NCI-H446 (cell line): ENCODE results near the gene DPP10.
"Not testable (repeated sequence)": the region's sequence is repeated elsewhere in the genome, so short reads cannot be mapped to it uniquely, and the experiment has no call there.

ENCODE experiments used
- DNase-seq, 2 experiments: peaks; one replicate each; lab custom pipeline; 2025; lab: John Stamatoyannopoulos, UW

The DPP10 gene

DNA sequence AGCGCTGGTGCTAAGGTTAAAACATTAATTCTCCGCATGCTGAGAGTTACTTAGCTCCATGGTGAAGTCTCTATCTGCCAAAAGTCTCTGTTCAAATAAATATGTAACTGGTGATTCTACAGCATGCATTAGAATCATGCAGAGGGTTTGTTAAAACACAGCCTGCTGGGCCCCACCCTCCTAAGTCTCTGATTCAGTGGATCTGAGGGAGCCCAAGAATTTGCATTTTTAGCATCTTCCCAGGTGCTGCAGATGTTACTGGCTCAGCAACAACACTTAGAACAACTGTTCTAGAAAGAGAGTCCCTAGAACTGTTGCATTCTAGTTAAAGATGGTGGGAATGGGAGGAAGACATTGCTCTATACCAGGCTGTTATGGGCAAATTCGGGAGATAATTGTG is 73.4 kb downstream of the DPP10 start:
- no peak for DNase-seq

DNA sequence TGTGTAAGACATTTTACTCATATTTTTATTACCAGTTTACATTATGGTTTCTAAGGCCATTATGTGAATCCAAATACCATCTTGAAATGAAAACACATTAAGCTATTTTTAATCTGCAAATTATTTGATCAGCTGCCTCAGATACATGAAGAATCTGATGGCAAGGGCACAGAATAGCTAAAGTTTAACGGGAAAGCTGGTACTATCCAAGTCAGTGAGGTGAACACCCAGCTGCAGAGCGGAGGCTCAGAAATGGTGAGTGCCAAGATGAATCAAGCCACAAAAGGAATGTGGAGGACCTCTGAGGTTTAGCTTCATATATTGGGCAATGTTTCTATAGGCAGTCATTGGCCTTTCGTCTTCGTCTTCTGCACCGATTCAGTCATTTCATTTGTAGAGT is 75.1 kb downstream of the DPP10 start:
- DNase-seq, result no peak

DNA sequence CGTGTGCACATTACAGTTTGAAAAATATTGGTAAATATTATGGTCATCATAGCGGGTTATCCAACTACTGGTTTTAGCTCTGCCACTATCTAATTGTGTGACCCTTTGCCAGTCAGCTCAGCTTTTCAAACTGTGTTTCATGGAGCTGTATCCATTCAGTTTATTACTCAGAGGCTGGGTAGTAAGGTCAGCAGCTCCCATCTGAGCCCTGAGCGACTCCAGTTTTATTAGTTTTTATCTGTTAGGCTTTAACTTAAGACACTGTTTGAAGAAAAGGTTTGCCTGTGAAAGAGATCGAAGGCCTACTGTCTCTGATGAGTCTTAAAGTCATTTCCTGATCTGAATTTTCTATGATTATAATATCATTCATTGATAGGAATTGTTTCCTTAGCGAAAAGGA is 76.3 kb downstream of the DPP10 start:
- no peak for DNase-seq

DNA sequence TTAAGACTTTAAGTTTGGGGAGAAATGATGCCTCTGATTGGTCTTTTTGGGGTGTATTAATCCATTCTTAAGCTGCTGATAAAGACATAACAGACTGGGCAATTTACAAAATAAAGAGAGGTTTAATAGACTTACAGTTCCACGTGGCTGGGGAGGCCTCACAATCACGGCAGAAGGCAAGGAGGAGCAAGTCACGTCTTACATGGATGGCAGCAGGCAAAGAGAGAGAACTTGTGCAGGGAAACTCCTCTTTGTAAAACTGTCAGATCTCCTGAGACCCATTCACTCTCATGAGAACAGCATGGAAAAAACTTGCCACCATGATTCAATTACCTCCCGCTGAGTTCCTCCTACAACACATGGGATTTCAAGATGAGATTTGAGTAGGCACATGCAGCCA is 80.2 kb downstream of the DPP10 start:
- not testable (repeated sequence) for DNase-seq

DNA sequence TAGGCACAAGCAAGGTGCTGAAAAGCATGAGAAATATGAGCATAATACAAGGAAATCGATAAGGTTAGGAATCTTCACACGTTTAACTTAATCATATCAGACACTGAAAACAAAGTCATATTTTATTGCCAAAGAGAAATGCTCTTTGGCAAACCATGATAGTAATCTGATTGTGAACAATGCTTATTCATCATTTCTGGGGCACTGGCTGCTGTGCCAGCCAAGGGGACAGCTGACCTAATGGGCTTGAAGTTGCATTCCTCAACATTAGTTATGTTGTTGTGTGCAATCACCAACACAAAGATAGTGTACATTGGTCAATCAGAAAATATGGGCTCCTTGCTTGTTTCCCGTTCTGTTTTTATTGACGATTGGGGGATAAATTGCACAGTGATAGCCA is 83.5 kb downstream of the DPP10 start:
- DNase-seq, result no peak

DNA sequence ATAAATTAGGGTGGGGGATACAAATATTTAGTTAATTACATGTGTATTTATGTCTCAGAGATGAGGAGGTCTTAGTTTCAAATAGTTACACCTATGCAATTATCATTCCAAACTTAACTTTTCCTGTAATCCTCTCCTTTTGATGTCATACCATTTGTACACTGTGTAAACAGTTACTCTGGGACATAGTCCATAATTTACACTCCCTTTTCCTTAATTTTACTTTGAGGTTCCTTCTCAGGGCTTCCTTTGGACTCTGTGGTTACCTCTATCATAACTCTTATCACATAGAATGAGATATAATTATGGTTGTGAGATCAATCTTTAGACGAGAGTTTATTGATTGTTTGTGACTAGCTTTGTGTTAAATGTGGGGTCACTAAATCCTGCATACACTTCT is 84.4 kb downstream of the DPP10 start:
- no peak for DNase-seq

DNA sequence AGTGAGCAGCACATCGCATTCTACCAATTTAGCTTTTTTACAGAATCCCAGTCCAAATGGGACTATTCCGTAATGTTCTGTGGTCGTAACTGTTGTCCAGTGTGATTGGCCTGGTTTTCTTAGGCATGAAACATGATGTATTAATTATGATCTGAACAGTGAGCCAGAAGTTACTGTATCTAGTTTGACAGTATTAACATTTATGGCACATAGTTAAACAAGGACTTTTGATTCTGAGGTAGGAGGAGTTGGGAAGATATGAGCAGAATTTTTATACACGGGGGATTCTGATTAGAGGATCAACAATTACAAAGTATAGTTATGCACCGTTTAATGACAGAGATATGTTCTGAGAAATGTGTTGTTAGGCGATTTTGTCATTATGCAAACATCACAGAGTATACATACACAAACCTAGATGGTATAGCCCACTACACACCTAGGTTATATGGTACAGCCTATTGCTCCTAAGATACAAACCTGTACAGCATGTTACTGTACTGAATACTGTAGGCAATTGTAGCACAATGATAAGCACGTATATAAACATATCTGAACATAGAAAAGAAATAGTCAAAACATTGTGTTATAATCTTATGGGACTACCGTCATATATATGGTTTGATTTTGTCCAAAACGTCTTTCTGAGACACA is 85.0 kb downstream of the DPP10 start:
- DNase-seq, result no peak

DNA sequence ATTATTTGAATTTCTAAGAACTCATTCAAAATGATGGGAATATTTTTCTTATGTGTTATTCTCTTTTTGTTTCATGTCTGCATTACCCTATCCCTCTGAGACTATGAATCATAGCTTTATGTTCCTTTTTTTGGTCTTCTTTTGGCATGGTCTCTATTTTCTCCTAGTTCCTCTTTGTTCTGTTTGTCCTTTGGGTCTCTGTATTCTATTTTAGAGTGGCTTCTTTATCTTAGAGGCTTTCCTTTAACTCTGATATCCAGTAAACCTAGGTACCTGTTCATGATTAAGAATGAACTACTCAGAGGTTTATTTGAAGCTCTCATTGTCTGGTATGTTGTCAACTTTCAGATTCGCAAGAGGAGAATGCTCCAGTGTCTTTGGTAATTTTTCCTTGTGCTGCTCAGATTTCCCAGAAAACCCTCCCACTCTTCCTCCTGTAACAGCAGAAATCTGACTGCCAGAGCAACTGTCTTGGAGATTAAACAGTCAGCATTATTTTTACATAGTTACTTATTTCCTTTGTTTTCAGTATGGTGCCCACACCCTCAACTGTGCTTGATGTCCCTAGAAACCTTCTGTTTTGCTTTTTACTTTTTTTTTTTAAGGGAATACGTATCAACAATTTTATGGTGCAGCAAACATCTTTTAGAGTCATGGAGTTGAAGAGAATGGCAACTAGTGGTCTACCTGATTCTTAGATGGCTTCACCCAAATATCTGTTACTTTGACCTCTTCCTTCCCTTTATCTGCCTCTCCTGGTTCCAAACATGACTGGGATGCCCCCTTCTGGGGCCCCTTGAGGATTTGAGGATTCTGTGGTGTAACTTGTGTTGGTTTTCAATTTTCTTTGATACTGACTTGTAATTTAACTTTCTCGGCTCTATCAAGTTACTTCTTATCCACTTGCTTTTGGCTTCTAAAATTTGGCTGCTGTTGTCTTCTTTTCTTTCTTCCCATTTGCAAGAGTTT is 92.0 kb downstream of the DPP10 start:
- no peak for DNase-seq

DNA sequence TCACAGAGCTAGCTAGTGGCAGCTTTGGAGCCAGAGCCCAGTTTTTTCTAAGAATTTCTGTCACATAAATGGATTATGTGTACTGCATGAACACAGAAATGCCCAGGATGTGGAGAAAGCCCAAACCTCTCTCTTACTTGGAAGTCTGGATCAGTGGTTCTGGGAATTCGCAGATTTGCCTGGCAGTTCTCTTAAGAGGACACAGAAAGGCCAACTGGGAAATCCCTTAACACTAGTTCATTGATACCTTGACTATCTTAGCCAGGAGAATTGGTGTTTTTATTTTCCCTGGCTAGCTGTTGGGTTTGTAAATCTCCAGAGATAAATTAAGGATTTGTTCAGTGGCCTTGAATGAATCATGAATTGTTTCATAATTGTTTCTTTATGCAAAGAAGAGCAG is 95.3 kb downstream of the DPP10 start:
- no peak for DNase-seq

DNA sequence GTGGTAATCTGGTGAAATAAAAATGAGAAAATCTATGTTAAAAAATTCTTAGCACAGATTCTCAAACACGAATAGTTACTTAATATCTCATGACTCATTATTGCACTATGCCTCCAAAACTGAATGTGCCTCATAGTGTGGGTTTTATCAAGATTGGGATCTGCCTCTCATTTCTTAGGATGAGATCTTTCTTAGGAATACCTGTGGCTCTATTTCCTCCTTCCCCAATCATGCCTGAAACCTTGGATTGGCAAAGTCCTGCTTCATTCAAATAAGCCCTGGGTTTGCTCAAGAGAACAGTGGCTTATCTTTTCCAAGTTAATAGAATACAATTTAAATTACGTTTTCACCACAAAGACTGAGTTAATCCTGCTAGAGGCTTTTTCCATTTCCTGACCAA is 100.3 kb downstream of the DPP10 start:
- DNase-seq, result no peak

DNA sequence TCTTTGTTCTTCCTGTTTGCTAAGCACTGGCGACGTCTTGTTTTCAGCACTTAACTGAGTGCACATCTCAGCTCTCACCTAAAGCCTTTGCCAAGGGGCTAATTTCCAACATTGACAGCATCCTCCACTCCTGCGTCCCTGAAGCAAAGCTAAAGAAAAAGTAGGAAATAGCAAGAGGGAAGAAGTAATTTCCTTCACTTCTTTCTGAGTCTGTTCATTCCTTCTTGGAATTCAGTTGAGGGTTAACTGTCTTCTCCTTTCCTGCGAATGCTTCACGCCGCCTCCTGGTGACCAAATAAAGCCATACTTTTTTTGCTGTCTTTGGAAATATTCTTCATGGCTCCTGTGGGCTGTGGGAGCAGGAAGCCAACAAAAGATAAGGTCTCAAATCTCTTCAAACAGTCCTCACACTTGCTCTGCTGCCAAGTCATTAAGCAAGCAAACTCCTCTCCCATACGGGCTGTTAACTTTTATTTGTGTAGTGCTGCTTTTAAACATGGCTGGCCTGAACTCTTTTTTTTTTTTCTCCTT is 100.9 kb downstream of the DPP10 start:
- DNase-seq, result no peak

DNA sequence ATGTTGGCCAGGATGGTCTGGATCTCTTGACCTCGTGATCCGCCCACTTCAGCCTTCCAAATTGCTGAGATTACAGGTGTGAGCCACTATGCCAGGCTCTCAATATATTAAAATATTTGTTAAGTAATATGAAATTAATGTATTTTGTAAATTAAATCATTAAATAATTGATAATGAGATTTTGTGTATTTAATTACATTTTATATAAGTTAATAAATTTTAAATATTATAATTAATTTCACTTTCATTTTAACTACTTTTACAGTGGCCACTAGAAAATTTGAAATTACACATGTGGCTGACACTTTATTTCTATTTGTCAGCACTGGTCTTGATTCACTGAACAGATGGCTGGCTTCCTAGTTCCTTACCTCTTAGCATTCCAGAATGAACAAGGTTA is 102.6 kb downstream of the DPP10 start:
- no peak for DNase-seq

DNA sequence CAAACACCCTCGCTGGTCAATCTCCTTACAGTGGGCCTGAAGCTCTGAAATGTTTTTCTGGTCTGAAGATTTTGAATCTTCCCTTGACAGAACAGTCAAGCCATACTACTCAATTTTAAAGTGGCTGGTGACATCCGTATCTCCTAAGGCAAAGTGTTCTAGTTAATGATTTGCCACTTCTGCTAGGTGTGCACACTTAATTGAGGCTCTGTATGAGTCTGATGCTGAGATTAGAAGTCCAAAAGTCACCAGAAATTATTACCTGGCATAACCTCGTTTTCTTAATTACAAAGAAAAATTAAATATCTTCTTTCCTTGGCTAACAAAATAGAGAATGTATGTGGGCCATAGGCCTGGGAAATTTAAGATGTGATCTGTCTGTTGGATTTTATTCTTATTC is 104.1 kb downstream of the DPP10 start:
- no peak for DNase-seq

DNA sequence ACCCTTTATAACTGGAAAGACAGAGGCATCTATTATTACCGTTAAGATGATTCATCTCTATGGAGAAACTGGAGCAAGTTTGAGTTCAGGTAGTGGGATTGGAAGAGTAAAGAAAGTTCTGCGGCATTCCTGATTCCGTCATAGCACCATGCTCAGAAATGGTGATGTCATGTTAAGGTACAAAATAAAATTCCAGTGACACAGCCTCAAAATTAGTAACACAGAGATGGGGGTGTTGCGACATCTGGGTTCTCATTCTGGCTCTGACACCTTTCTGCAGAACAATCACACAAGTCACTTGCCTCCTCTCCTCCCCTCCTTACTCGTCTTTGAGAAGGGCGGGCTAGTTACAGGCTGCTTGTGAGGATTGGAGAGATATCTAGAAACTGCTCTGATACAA is 105.7 kb downstream of the DPP10 start:
- no peak for DNase-seq

DNA sequence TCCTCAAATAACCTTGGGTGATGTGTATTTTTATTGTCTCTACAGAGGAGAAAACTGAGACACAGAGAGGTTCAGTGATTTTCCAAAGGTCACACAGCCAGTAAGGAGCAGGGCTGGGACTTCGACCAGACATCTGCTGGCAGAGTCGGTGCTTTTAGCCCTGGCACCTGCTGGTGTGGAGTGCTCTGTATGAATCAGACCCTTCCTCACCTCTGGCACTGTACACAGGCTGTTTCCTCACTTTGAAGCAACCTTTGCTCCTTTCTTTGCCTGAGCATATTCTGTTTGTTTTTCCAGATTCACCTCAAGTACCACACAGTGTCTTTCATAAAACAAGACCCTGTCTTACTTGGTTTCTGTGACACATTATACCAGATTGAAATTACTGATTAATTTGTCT is 107.9 kb downstream of the DPP10 start:
- no peak for DNase-seq

DNA sequence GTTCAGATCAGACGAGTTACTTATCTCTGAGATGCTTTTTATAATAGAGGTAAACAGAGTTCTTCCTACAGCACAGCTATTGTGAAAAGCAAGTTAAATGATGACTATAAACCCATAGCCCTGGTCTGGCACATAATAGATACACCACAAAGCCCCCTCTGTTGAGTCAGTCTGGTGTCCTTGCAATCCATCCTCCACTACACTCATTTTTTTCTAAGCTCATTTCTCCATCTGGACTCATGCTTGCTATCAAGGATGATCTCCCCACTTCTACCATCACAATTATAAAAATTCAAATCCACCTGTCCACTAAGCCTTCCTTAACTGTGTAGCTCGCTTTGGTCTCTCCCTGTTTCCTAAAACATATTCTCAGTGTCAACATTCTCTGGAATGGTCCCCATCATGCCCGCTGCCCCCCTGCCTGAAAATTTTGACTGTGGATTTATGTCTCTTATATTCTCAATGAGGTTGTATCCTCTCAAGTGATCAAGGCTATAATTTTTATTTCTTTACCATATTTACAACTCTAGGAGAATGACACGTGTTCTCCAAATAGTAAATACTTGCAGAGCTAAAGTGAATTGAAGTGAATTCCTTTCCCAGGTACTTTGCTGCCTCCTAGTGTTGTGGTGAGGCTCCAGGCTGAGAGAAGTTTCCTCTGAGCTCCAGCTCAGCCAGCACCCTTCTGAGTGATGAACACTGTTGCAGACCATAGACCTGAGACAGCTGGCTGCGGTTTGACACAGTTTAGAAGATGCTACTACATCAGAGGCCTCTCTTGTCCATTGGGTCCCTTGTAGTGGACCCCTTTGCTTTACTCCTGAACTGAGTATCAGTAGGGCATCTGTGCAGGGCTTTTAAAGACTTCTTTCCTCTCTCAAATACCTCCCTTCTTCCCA is 108.7 kb downstream of the DPP10 start:
- DNase-seq, result peak in 1 of 2 experiments; percentile 26

DNA sequence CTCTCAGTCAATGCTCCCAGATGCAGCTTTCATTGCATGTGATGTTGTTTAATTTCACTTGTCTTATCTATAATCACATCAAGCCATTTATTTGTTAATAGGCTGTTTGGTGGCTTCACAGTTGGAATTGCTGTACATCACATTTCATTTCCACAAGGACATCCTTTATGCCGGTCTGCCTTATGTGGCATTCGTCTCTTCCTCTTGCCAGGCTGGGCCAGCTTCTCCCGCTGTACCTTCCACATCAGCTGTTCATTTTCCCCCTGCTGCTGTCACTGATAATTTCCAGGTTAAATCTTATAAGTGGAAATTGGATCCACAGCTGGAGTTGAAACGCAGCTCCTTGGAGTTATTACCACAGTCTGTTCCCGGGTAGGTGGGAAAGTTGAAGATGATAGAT is 110.6 kb downstream of the DPP10 start:
- DNase-seq, result no peak

DNA sequence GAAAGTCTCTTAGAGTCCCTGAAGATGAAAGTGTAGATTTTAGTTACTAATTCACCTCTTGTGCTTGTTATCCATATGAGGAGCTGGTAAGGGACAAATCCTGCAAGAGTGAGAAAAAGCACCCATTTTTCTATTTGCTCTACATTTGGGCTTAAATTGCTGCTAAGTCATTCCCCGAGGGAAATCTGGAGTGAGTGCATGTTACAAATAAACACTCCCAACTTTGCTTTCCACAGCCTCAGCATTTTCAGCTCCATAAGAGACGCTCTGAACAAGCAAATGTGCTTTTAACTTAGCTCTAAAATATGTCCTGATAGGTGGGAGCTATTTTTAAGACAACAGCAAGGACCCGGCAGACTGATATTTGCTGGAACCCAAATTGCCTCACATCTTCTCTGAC is 126.7 kb downstream of the DPP10 start:
- DNase-seq, result no peak

DNA sequence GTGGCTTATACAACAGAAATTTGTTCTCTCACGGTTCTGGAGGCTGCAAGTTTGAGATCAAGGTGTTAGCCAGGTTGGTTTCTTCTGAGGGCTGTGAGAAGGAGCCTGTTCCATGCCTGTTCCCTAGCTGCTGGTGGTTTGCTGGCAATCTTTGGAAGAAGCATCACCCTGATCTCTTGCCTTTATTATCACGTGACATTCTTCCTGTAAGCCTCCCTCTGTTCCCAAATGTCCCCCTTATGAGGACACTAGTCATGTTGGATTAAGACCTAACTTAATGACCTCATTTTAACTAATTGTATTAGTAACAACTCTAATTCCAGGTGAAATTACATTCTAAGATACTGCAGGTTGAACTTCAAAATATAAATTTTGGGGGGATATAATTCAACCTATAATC is 135.2 kb downstream of the DPP10 start:
- no peak for DNase-seq

DNA sequence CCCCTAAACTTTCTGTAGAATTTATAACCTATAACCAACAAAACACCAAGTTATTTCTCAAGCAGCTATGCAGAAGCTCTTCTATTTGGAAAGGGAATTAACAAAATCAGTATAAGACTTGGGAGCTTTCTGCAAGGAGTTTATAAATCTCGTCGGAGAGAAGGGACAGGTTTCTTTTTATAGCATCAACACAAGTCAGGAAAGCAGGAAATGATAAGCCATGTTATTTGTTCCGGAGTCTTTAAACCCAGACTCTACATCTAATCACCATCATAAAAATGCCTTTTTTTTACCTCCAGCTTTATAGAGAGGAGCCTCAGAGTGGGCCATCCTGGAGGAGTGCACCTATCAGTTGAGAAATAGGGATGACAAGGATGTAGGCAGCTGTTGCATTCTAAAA is 137.1 kb downstream of the DPP10 start:
- DNase-seq, result no peak

DNA sequence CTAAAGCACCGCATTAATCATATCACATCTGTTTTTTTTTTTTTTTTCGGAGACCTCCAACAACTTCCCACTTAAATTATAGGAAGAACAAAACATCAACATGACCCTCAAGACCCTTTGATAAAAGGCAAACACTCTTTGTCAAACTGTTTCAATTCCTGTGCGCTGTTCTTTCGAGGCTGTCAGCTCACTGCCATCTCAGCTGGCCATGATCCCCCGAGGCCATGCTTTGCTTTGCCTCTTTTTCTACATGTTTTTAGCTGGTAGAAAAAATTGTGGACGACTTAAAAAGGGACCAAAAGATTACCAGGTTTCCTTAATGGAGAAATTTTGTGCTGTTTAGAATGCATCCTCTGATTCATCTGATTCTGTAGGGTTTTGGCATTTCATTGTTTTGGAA is 138.2 kb downstream of the DPP10 start:
- no peak for DNase-seq

DNA sequence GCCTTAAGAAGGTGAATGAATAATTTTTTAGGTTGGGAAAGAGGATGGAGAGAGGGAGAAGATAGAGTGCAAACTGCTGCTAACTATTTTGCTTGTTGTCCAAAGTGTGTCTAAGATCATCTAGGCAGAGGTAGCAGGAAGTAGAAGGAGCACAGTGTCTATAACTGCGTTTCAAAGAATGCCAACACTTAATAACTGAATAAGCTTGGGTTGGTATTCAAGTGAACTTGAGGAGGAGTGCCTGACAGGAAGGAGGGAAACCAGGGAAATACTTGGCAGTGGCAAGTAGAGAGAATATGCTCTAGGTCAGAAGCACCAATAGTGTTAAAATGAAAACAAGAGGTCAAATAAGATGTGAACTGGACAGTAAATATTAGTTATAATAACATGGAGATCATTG is 155.9 kb downstream of the DPP10 start:
- no peak for DNase-seq
